Measurements from ENCODE around the gene ASPRV1.

GRCh38 chr2:69966496-69966895 is 5.1 kb upstream of the ASPRV1 start:
- TF ChIP-seq CTCF (optimal IDR thresholded peaks at IDR 0.05 in 1 of 3, IDR thresholded peaks at IDR 0.05 in 1 of 3, conservative IDR thresholded peaks at IDR 0.05 in 1 of 3; ENCODE audit: extremely low read depth in 1 of 3, insufficient read depth in 2 of 3, low read length in 3 of 3) (no peak), EZH2 (IDR thresholded peaks at IDR 0.05; ENCODE audit: low read length) (no peak)
